K562 (cell line): ENCODE data around the gene COQ8B. TPM values are rescaled to one million over a fixed set of nuclear protein-coding genes. Genes with fewer than 3 reads are reported as not detected.

Experiments used
- ATAC-seq: fragments of 200-7000 bp; cut with Tn5 transposase; 3 replicates; pipeline ENCODE4 v1.9.1; 2020; ENCODE audit warnings: moderate library complexity
- BruUV-seq: library from RNA; stranded (reverse); fragments of 400-500 nt; replicated peaks from 2 replicates; lab custom pipeline; 2021; lab: Mats Ljungman, UMichigan
- CTCF ChIA-PET: fragments of 300-600 bp; formaldehyde crosslinking; extraction: SDS; loops from one replicate; lab custom pipeline; 2021; ENCODE audit warnings: low intra/inter-chr PET ratio; lab: Yijun Ruan, JAX
- POLR2A ChIA-PET: fragments of 300-600, 350-650 bp; sonication (Branson Sonifier 250); formaldehyde crosslinking; extraction: SDS; loops from one replicate; lab custom pipeline; 2021; ENCODE audit warnings: antibody characterized with exemption, inconsistent platforms; lab: Yijun Ruan, JAX
- DNase-seq, 4 experiments: peaks; one replicate each; pipeline versions ENCODE4 v3.0.0 to v3.0.0-alpha.2; 2011 to 2018; ENCODE audit warnings: low spot score in 3 of 4, mixed read lengths in 3 of 4; ENCODE audit errors: extremely low read depth in 1 of 4
- FAIRE-seq: peaks from 2 replicates; lab custom pipeline; 2011; peaks lifted over from hg19 to GRCh38; lab: Jason Lieb, UNC
- H2AFZ ChIP-seq: 2 replicates; pipeline ENCODE4 v1.6.0; 2011; ENCODE audit warnings: low read depth, low read length, control low read depth, inconsistent platforms
- H3K27ac ChIP-seq: fragments of 200-600 bp; 3 replicates; pipeline ENCODE4 v1.8.0; 2011; ENCODE audit warnings: low read depth, mild to moderate bottlenecking, control low read depth, inconsistent platforms, low read length, moderate library complexity, mixed read lengths; ENCODE audit errors: extremely low read depth
- H3K27me3 ChIP-seq, 2 experiments: fragments of 300-600 bp in 1 of 2; 2 replicates in 1 of 2; 3 replicates in 1 of 2; pipeline versions ENCODE4 v1.6.0 to v1.8.0; 2011; ENCODE audit warnings: inconsistent platforms in 2 of 2, low read length in 2 of 2, mild to moderate bottlenecking in 1 of 2, mixed read lengths in 1 of 2, moderate library complexity in 1 of 2; ENCODE audit not compliant: control insufficient read depth in 2 of 2, insufficient read depth in 2 of 2
- H3K36me3 ChIP-seq: fragments of 300-600 bp; 3 replicates; pipeline ENCODE4 v1.8.0; 2011; ENCODE audit warnings: mild to moderate bottlenecking, low read length, inconsistent platforms; ENCODE audit not compliant: control insufficient read depth, insufficient read depth
- H3K4me1 ChIP-seq, 2 experiments: fragments of 200-600 bp in 1 of 2; replicated peaks in 1 of 2; 2 replicates in 1 of 2; 3 replicates in 1 of 2; pipeline versions ENCODE4 v1.5.1 to v1.8.0; 2011; ENCODE audit warnings: inconsistent platforms in 2 of 2, low read length in 2 of 2, mild to moderate bottlenecking in 1 of 2, mixed read lengths in 1 of 2, moderate library complexity in 1 of 2; ENCODE audit not compliant: control insufficient read depth in 2 of 2, insufficient read depth in 2 of 2
- H3K4me2 ChIP-seq: 2 replicates; pipeline ENCODE4 v1.6.1; 2011; ENCODE audit warnings: low read length, control low read depth, inconsistent platforms, mixed read lengths; ENCODE audit not compliant: insufficient read depth
- H3K4me3 ChIP-seq: fragments of 200-600 bp; sonication (generic), shearing (Covaris generic); 2 replicates; pipeline ENCODE4 v1.5.1; 2016; ENCODE audit warnings: control low read depth, inconsistent platforms
- H3K79me2 ChIP-seq: fragments of 200-600 bp; 3 replicates; pipeline ENCODE4 v1.8.0; 2011; ENCODE audit warnings: low read length, inconsistent platforms; ENCODE audit not compliant: control insufficient read depth, insufficient read depth
- H3K9ac ChIP-seq, 2 experiments: 2 replicates each; pipeline versions ENCODE4 v1.6.0 to v1.6.1; 2011; ENCODE audit warnings: low read depth in 2 of 2, low read length in 2 of 2, control low read depth in 1 of 2, inconsistent platforms in 1 of 2, mild to moderate bottlenecking in 1 of 2, mixed read lengths in 1 of 2; ENCODE audit not compliant: insufficient read depth in 1 of 2
- H3K9me1 ChIP-seq: one replicate; pipeline ENCODE4 v1.6.0; 2011; ENCODE audit warnings: inconsistent platforms, mild to moderate bottlenecking, low read length, moderate library complexity; ENCODE audit not compliant: control insufficient read depth, insufficient read depth
- H3K9me3 ChIP-seq: replicated peaks from 2 replicates; pipeline ENCODE4 v1.5.1; 2011; ENCODE audit warnings: low read depth, low read length, inconsistent platforms; ENCODE audit not compliant: control insufficient read depth, insufficient read depth
- H4K20me1 ChIP-seq: replicated peaks from 2 replicates; pipeline ENCODE4 v1.6.1; 2011; ENCODE audit warnings: low read length, inconsistent platforms, mixed read lengths; ENCODE audit not compliant: control insufficient read depth, insufficient read depth
- ARID1B ChIP-seq: fragments of 450-650 bp; IDR thresholded peaks from 2 replicates; pipeline ENCODE4 v1.6.1; 2016; ENCODE audit warnings: antibody characterized with exemption, mild to moderate bottlenecking, inconsistent platforms
- ATF1 ChIP-seq, 2 experiments: fragments of 450-650 bp in 1 of 2; IDR thresholded peaks; 2 replicates each; pipeline ENCODE4 v1.6.1; 2016; ENCODE audit warnings: missing compliant biosample characterization in 1 of 2, missing genetic modification characterization in 1 of 2
- CBFA2T2 ChIP-seq: fragments of 450-650 bp; conservative IDR thresholded peaks from 2 replicates; pipeline ENCODE4 v1.6.1; 2017; ENCODE audit warnings: mild to moderate bottlenecking
- CBX3 ChIP-seq, 2 experiments: IDR thresholded peaks; 1 replicate in 1 of 2; 2 replicates in 1 of 2; pipeline ENCODE4 v1.6.1; 2012; ENCODE audit warnings: inconsistent platforms in 2 of 2, low read length in 2 of 2, borderline replicate concordance in 1 of 2, control low read depth in 1 of 2
- EP400 ChIP-seq: fragments of 450-650 bp; IDR thresholded peaks from 2 replicates; pipeline ENCODE4 v1.6.1; 2017; ENCODE audit warnings: antibody characterized with exemption, mild to moderate bottlenecking, moderate library complexity
- FOXA1 ChIP-seq: fragments of 450-650 bp; IDR thresholded peaks from 2 replicates; pipeline ENCODE4 v1.6.1; 2016; ENCODE audit warnings: mild to moderate bottlenecking, borderline replicate concordance
- L3MBTL2 ChIP-seq: fragments of 450-650 bp; IDR thresholded peaks from 2 replicates; pipeline ENCODE4 v1.6.1; 2016; ENCODE audit warnings: mild to moderate bottlenecking, moderate library complexity
- OTX1 ChIP-seq: fragments of 450-650 bp; formaldehyde crosslinking; IDR thresholded peaks from 2 replicates; pipeline ENCODE4 v1.4.0; 2022; ENCODE audit warnings: mild to moderate bottlenecking
- RBM22 ChIP-seq: fragments of 200-400 bp; formaldehyde crosslinking; IDR thresholded peaks from 2 replicates; pipeline ENCODE4 v1.6.1; 2018; ENCODE audit warnings: low read length, low read depth; ENCODE audit not compliant: poor library complexity, severe bottlenecking
- SUPT5H ChIP-seq: fragments of 450-650 bp; IDR thresholded peaks from 2 replicates; pipeline ENCODE4 v1.6.1; 2016
- XRCC4 ChIP-seq: IDR thresholded peaks from one replicate; pipeline ENCODE4 v1.6.1; 2011; ENCODE audit not compliant: insufficient read depth, insufficient read length; ENCODE audit errors: extremely low read depth
- ZBTB7A ChIP-seq: IDR thresholded peaks from 2 replicates; pipeline ENCODE4 v1.6.1; 2011; ENCODE audit warnings: low read depth, mild to moderate bottlenecking, low read length, moderate library complexity, borderline replicate concordance; ENCODE audit not compliant: control insufficient read depth
- ZEB2 ChIP-seq: fragments of 450-650 bp; IDR thresholded peaks from 2 replicates; pipeline ENCODE4 v1.6.1; 2016
- WGBS: fragments of 100-300 bp; shearing (Covaris generic); methylation state at CpG from one replicate; pipeline ENCODE4 v1.1.6; 2016; ENCODE audit warnings: low coverage, mixed read lengths; ENCODE audit not compliant: insufficient coverage; ENCODE audit errors: missing lambda C conversion rate; 5-methylcytosine and 5-hydroxymethylcytosine counted together
- in situ Hi-C: fragments of 300-500 bp; cut with MboI; formaldehyde crosslinking; loops from 4 replicates; pipeline ENCODE4 v1.15.0; 2018; ENCODE audit warnings: inconsistent platforms, mixed read lengths
- intact Hi-C: fragments of 100-400 bp; cut with micrococcal nuclease; formaldehyde crosslinking; loops from 2 replicates; pipeline ENCODE4 v1.14.2; 2022
- polyA plus RNA-seq, 8 experiments: library from polyadenylated mRNA; depleted of rRNA in 4 of 8; stranded (reverse) in 5 of 8; unstranded in 3 of 8; fragments of >200 nt; fragmentation: Nextera tagmentation in 2 of 8; fragmentation: Illumina TruSeq in 1 of 8; extraction: Ambion mirVana in 2 of 8; extraction: Trizol in 1 of 8; gene quantifications; 2 replicates each; pipeline versions ENCODE4 v1.2.1 to v1.2.3, GENCODE V29; 2011 to 2014; ENCODE audit warnings: inconsistent platforms in 1 of 8, missing spikeins in 1 of 8
- total RNA-seq, 7 experiments: library from RNA; depleted of rRNA in 6 of 7; stranded (reverse); fragments of >200 nt in 6 of 7; fragmentation: Illumina TruSeq in 2 of 7; extraction: Trizol in 2 of 7; gene quantifications; 2 replicates each; pipeline versions ENCODE4 v1.2.1 to v1.2.3, GENCODE V29; 2011 to 2021; ENCODE audit warnings: low replicate concordance in 1 of 7
- TF ChIP-seq, protein P1 (sequence below), 2 experiments: fragments of 200-800 bp in 1 of 2; sonication (Bioruptor generic) in 1 of 2; sonication (generic) in 1 of 2; formaldehyde crosslinking in 1 of 2; IDR thresholded peaks in 1 of 2; conservative IDR thresholded peaks in 1 of 2; 2 replicates each; pipeline versions ENCODE4 v1.5.0 to v1.6.1; 2016 to 2020; ENCODE audit warnings: missing compliant biosample characterization in 1 of 2, missing genetic modification characterization in 1 of 2, missing genetic modification reagents in 1 of 2
- TF ChIP-seq, protein P2 (sequence below): fragments of 450-650 bp; IDR thresholded peaks from 2 replicates; pipeline ENCODE4 v1.6.1; 2016; ENCODE audit warnings: borderline replicate concordance
- TF ChIP-seq, protein P3 (sequence below): fragments of 200-800 bp; sonication (Bioruptor generic); IDR thresholded peaks from 2 replicates; pipeline ENCODE4 v1.6.1; 2017; ENCODE audit warnings: missing genetic modification characterization, missing compliant biosample characterization

COQ8B gene
- total and polyA plus RNA-seq, 9 of the 15 experiments (the other 6 are each of a cell fraction or from before 2014, with no cell fraction given), result 0.41 to 32.3 (median 12.9) TPM

DNA sequence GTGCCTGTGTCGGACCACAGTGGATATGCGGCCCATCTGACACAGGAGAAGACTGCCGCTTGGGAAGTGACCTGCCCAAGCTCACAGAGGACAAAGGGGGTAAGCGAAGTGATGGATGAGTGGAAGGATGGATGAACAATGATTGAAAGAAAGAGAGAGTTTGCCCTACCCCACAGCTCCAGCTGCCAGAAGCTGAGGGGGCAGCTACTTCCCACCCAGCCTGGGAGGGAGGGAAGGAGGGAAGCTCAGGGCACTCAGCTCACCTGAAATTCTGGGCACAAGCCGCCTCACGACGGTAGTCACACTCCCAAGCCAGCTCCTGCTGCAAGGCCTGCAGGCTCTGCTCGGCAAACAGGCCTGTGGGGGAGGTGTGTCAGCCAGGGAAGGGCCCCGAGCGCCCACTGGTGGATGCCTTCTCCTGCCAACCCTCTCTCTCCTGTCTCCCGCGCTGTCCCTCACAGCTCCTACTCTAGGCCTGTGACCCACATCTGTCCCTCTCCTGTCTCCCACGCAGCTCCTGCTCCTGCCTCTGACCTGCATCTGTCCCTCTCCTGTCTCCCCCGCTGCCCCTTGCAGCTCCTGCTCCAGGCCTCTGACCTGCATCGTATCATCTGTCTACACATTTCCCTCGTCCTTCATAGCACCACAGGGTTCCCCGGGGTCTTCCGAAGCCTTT, 14.2 kb downstream of the COQ8B start:
- ChIA-PET CTCF (interaction anchor here (0.5 to 2.3 kb wide), 3 partner anchors 40 to 248 kb away, joined by 3 to 21 read pairs (median 3); no protein-coding TSS in a partner anchor), POLR2A (interaction anchor here (0.6 to 1.7 kb wide), 8 partner anchors 10 to 1152 kb away, joined by 3 to 6 read pairs (median 4); partner anchors contain the start of genes COQ8B and ITPKC)
- Histone ChIP-seq H2AFZ (peak overlapping the region; percentile 80), H3K4me2 (peak overlapping the region; percentile 55; the same call in 1 of the 2 replicates), H3K36me3 (peaks cover 37% of the 10 kb centered on the region), H3K4me1 (peaks cover 12 to 27% of the 10 kb centered on the region in 2 experiments; a peak in 4 of 5 replicates), H3K27me3 (no peaks in the 10 kb centered on the region), H3K9me3 (no peaks in the 10 kb centered on the region), H3K79me2 (no peaks in the 10 kb centered on the region), H3K4me3 (no peak overlapping the region), H4K20me1 (no peaks in the 10 kb centered on the region), H3K9ac (peak overlapping the region; percentile 25 to 91; a peak in 3 of 4 replicates), H3K9me1 (no peaks in the 10 kb centered on the region), H3K27ac (peak overlapping the region; percentile 27; the same call in 2 of the 3 replicates)
- in situ Hi-C loops (no loop called here), intact Hi-C loops (loop anchor here (1.0 kb wide), 1 partner anchor 40 kb away; no protein-coding TSS in a partner anchor)
- 37% methylated on average over 13 of the region's 18 CpGs for WGBS
- peak; percentile 75 to 89 (median 82) for DNase-seq
- BruUV-seq, result no TSS peak
- peak; percentile 100 for ATAC-seq
- peak; percentile 77 for FAIRE-seq
- TF ChIP-seq ZEB2 (0 out of 2 replicates have a peak, but pooled peaks have one; percentile 44), RBM22 (no peak), CBFA2T2 (peak; percentile 60), CBX3 (IDR thresholded peaks at IDR 0.05; ENCODE audit: borderline replicate concordance in 1 of 2, low read length in 2 of 2) (peak in 1 of 2 experiments; percentile 33; a peak in 1 of 3 replicates), ARID1B (peak; percentile 41), FOXA1 (no peak), ZBTB7A (peak; percentile 62; the same call in 1 of the 2 replicates), ATF1 (CRISPR knock-in tag; IDR thresholded peaks at IDR 0.05) (no peak), ATF1 (tag; IDR thresholded peaks at IDR 0.05) (0 out of 2 replicates have a peak, but pooled peaks have one; percentile 33), XRCC4 (no peak), L3MBTL2 (peak; percentile 52), SUPT5H (peak; percentile 45), OTX1 (CRISPR knock-in tag) (no peak), EP400 (peak; percentile 51; the same call in 1 of the 2 replicates)
- TF ChIP-seq, protein P1, sequence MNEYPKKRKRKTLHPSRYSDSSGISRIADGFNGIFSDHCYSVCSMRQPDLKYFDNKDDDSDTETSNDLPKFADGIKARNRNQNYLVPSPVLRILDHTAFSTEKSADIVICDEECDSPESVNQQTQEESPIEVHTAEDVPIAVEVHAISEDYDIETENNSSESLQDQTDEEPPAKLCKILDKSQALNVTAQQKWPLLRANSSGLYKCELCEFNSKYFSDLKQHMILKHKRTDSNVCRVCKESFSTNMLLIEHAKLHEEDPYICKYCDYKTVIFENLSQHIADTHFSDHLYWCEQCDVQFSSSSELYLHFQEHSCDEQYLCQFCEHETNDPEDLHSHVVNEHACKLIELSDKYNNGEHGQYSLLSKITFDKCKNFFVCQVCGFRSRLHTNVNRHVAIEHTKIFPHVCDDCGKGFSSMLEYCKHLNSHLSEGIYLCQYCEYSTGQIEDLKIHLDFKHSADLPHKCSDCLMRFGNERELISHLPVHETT (CRISPR knock-in tag; conservative IDR thresholded peaks at IDR 0.05 in 1 of 2, IDR thresholded peaks at IDR 0.05 in 1 of 2), result peak in 1 of 2 experiments; percentile 17; a peak in 1 of 4 replicates
- TF ChIP-seq, protein P2, sequence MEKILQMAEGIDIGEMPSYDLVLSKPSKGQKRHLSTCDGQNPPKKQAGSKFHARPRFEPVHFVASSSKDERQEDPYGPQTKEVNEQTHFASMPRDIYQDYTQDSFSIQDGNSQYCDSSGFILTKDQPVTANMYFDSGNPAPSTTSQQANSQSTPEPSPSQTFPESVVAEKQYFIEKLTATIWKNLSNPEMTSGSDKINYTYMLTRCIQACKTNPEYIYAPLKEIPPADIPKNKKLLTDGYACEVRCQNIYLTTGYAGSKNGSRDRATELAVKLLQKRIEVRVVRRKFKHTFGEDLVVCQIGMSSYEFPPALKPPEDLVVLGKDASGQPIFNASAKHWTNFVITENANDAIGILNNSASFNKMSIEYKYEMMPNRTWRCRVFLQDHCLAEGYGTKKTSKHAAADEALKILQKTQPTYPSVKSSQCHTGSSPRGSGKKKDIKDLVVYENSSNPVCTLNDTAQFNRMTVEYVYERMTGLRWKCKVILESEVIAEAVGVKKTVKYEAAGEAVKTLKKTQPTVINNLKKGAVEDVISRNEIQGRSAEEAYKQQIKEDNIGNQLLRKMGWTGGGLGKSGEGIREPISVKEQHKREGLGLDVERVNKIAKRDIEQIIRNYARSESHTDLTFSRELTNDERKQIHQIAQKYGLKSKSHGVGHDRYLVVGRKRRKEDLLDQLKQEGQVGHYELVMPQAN, result peak; percentile 14; the same call in 1 of the 2 replicates
- TF ChIP-seq, protein P3, sequence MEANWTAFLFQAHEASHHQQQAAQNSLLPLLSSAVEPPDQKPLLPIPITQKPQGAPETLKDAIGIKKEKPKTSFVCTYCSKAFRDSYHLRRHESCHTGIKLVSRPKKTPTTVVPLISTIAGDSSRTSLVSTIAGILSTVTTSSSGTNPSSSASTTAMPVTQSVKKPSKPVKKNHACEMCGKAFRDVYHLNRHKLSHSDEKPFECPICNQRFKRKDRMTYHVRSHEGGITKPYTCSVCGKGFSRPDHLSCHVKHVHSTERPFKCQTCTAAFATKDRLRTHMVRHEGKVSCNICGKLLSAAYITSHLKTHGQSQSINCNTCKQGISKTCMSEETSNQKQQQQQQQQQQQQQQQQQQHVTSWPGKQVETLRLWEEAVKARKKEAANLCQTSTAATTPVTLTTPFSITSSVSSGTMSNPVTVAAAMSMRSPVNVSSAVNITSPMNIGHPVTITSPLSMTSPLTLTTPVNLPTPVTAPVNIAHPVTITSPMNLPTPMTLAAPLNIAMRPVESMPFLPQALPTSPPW (CRISPR knock-in tag), result peak; percentile 49; the same call in 1 of the 2 replicates
